Measurements from ENCODE around the gene SPTSSA.
"Not testable (repeated sequence)": the region's sequence is repeated elsewhere in the genome, so short reads cannot be mapped to it uniquely, and the experiment has no call there.

The SPTSSA gene

GRCh38 chr14:34470319-34470718, 8.3 kb upstream of the SPTSSA start:
- DNase-seq, result no peak

- no peak for DNase-seq
Observed at GRCh38 chr14:34466691-34467090, 4.7 kb upstream of the SPTSSA start.

GRCh38 chr14:34465069-34465859, 3.2 kb upstream of the SPTSSA start:
- DNase-seq, result no peak

- no peak for DNase-seq
Observed at GRCh38 chr14:34463598-34463961, 1.5 kb upstream of the SPTSSA start.

- DNase-seq, result no peak
Observed at GRCh38 chr14:34461334-34462131, 507 bp downstream of the SPTSSA start.

GRCh38 chr14:34460841-34461240, 1.2 kb downstream of the SPTSSA start:
- no peak for DNase-seq

- no peak for DNase-seq
Observed at GRCh38 chr14:34460295-34460694, 1.7 kb downstream of the SPTSSA start.

- DNase-seq, result no peak
Observed at GRCh38 chr14:34457186-34457585, 4.9 kb downstream of the SPTSSA start.

- no peak for DNase-seq
Observed at GRCh38 chr14:34453226-34453625, 8.8 kb downstream of the SPTSSA start.

GRCh38 chr14:34452258-34452822, 9.7 kb downstream of the SPTSSA start:
- no peak for DNase-seq

GRCh38 chr14:34450958-34451357, 11.1 kb downstream of the SPTSSA start:
- no peak for DNase-seq

- DNase-seq, result no peak
Observed at GRCh38 chr14:34450542-34450915, 11.5 kb downstream of the SPTSSA start.

- DNase-seq, result no peak
Observed at GRCh38 chr14:34449819-34450541, 12.1 kb downstream of the SPTSSA start.

GRCh38 chr14:34439090-34439489, 22.9 kb downstream of the SPTSSA start:
- no peak for DNase-seq

- no peak for DNase-seq
Observed at GRCh38 chr14:34438438-34438837, 23.6 kb downstream of the SPTSSA start.

- DNase-seq, result no peak
Observed at GRCh38 chr14:34437729-34438080, 24.3 kb downstream of the SPTSSA start.

- no peak for DNase-seq
Observed at GRCh38 chr14:34436960-34437728, 24.9 kb downstream of the SPTSSA start.

- DNase-seq, result no peak
Observed at GRCh38 chr14:34436118-34436905, 25.7 kb downstream of the SPTSSA start.

GRCh38 chr14:34433957-34434356, 28.1 kb downstream of the SPTSSA start:
- DNase-seq, result no peak

GRCh38 chr14:34428102-34428466, 34.0 kb downstream of the SPTSSA start:
- DNase-seq, result not testable (repeated sequence)

Measured in DMS 273 treated with DMSO at 0.1 percent for 48 hours (cell line).